SK-N-SH (cell line): ENCODE data around the gene ZDHHC11B. TPM values are rescaled to one million over a fixed set of nuclear protein-coding genes. Genes with fewer than 3 reads are reported as not detected.

Experiments used
- CTCF ChIA-PET: fragments of 300-600, 350-600 bp; formaldehyde crosslinking; extraction: SDS; loops from one replicate; lab custom pipeline; 2021; lab: Yijun Ruan, JAX
- POLR2A ChIA-PET: fragments of 350-600 bp; sonication (Branson Sonifier 250); formaldehyde crosslinking; extraction: SDS; loops from one replicate; lab custom pipeline; 2020; ENCODE audit warnings: antibody characterized with exemption, inconsistent platforms; lab: Yijun Ruan, JAX
- DNase-seq: peaks from one replicate; pipeline ENCODE4 v3.0.0; 2012
- H2AFZ ChIP-seq: fragments of 200-600 bp; sonication (generic); 2 replicates; pipeline ENCODE4 v1.8.1; 2016; ENCODE audit warnings: antibody characterized with exemption, mild to moderate bottlenecking, low read depth
- H3F3A ChIP-seq: fragments of 200-600 bp; sonication (generic); replicated peaks from 2 replicates; pipeline ENCODE3; 2016; ENCODE audit warnings: antibody characterized with exemption, mild to moderate bottlenecking; ENCODE audit not compliant: insufficient read depth
- H3K27ac ChIP-seq, 2 experiments: fragments of 200-500 bp in 1 of 2; fragments of 200-600 bp in 1 of 2; sonication (Bioruptor generic) in 1 of 2; sonication (generic), shearing (Covaris generic) in 1 of 2; 2 replicates each; pipeline versions ENCODE4 v1.5.1 to v1.6.1; 2014 to 2016; ENCODE audit warnings: low read depth in 2 of 2, inconsistent platforms in 1 of 2, low read length in 1 of 2, mild to moderate bottlenecking in 1 of 2, mixed read lengths in 1 of 2
- H3K27me3 ChIP-seq: fragments of 200-600 bp; sonication (generic), shearing (Covaris generic); 2 replicates; pipeline ENCODE4 v1.6.1; 2016; ENCODE audit warnings: mixed run types; ENCODE audit not compliant: insufficient read depth
- H3K36me3 ChIP-seq, 2 experiments: fragments of 200-500 bp in 1 of 2; fragments of 200-600 bp in 1 of 2; sonication (Bioruptor generic) in 1 of 2; sonication (generic) in 1 of 2; replicated peaks in 1 of 2; 2 replicates each; pipeline versions ENCODE3 to v1.5.1; 2014 to 2016; ENCODE audit warnings: low read length in 1 of 2, mild to moderate bottlenecking in 1 of 2; ENCODE audit not compliant: insufficient read depth in 2 of 2, control insufficient read depth in 1 of 2
- H3K4me1 ChIP-seq, 2 experiments: fragments of 200-500 bp in 1 of 2; fragments of 200-600 bp in 1 of 2; sonication (Bioruptor generic) in 1 of 2; sonication (generic), shearing (Covaris generic) in 1 of 2; 2 replicates each; pipeline versions ENCODE4 v1.5.1 to v1.6.1; 2014 to 2016; ENCODE audit warnings: low read depth in 1 of 2, low read length in 1 of 2, mixed run types in 1 of 2; ENCODE audit not compliant: insufficient read depth in 2 of 2, control insufficient read depth in 1 of 2
- H3K4me2 ChIP-seq: fragments of 200-600 bp; sonication (generic), shearing (Covaris generic); 2 replicates; pipeline ENCODE4 v1.6.1; 2017; ENCODE audit warnings: mixed run types
- H3K4me3 ChIP-seq, 2 experiments: fragments of 200-500 bp in 1 of 2; fragments of 200-600 bp in 1 of 2; sonication (Bioruptor generic) in 1 of 2; sonication (generic), shearing (Covaris generic) in 1 of 2; 2 replicates each; pipeline versions ENCODE4 v1.5.1 to v1.8.1; 2014 to 2016; ENCODE audit warnings: low read depth in 2 of 2, inconsistent platforms in 1 of 2, low read length in 1 of 2, mild to moderate bottlenecking in 1 of 2, mixed read lengths in 1 of 2, moderate library complexity in 1 of 2
- H3K79me2 ChIP-seq: fragments of 200-600 bp; sonication (generic); 2 replicates; pipeline ENCODE4 v1.8.1; 2017; ENCODE audit warnings: mild to moderate bottlenecking; ENCODE audit not compliant: insufficient read depth
- H3K9ac ChIP-seq: fragments of 200-600 bp; sonication (generic); 2 replicates; pipeline ENCODE4 v1.6.1; 2017; ENCODE audit warnings: mixed run types
- H3K9me2 ChIP-seq: fragments of 200-600 bp; sonication (generic); 2 replicates; pipeline ENCODE4 v1.6.1; 2017; ENCODE audit warnings: mixed run types
- H3K9me3 ChIP-seq: fragments of 200-600 bp; sonication (generic); 2 replicates; pipeline ENCODE4 v1.6.1; 2017; ENCODE audit warnings: mixed run types, mild to moderate bottlenecking, moderate library complexity
- H4K20me1 ChIP-seq: fragments of 200-600 bp; sonication (generic); 2 replicates; pipeline ENCODE4 v1.6.1; 2017; ENCODE audit warnings: mild to moderate bottlenecking, mixed run types; ENCODE audit not compliant: insufficient read depth
- CHD2 ChIP-seq: fragments of 150-350 bp; IDR thresholded peaks from 2 replicates; pipeline ENCODE4 v1.6.1; 2018; ENCODE audit warnings: low read length; ENCODE audit not compliant: partially characterized antibody
- CTCF ChIP-seq: fragments of 200-600 bp; sonication (generic); IDR thresholded peaks from 2 replicates; pipeline ENCODE4 v1.6.1; 2017; ENCODE audit warnings: antibody characterized with exemption, mild to moderate bottlenecking, moderate library complexity
- EZH2phosphoT487 ChIP-seq: fragments of 200-600 bp; sonication (generic); IDR thresholded peaks from 2 replicates; pipeline ENCODE4 v1.6.1; 2017; ENCODE audit warnings: low read depth, mixed run types, mild to moderate bottlenecking, antibody characterized with exemption, moderate library complexity, borderline replicate concordance
- FOSL2 ChIP-seq: IDR thresholded peaks from 2 replicates; pipeline ENCODE4 v1.4.0; 2012; ENCODE audit warnings: low read depth, mild to moderate bottlenecking, moderate library complexity, borderline replicate concordance
- FOXJ3 ChIP-seq: sonication (generic); formaldehyde crosslinking; IDR thresholded peaks from 2 replicates; pipeline ENCODE4 v1.5.1; 2020; ENCODE audit warnings: mild to moderate bottlenecking, missing genetic modification reagents
- MEF2A ChIP-seq: IDR thresholded peaks from 2 replicates; pipeline ENCODE4 v1.4.0; 2012; ENCODE audit warnings: low read depth, borderline replicate concordance
- MXI1 ChIP-seq: IDR thresholded peaks from 2 replicates; pipeline ENCODE4 v1.6.1; 2012; ENCODE audit warnings: mild to moderate bottlenecking, low read depth, low read length, improper control_type of control experiment
- NRF1 ChIP-seq: IDR thresholded peaks from 2 replicates; pipeline ENCODE4 v1.6.1; 2012; ENCODE audit warnings: low read depth, mild to moderate bottlenecking, low read length
- RCOR1 ChIP-seq: fragments of 150-350 bp; IDR thresholded peaks from 2 replicates; pipeline ENCODE4 v1.6.1; 2017; ENCODE audit warnings: antibody characterized with exemption, low read length
- RFX5 ChIP-seq: IDR thresholded peaks from 2 replicates; pipeline ENCODE4 v1.6.1; 2012; ENCODE audit warnings: mild to moderate bottlenecking, improper control_type of control experiment, low read length
- SIN3A ChIP-seq: IDR thresholded peaks from 2 replicates; pipeline ENCODE4 v1.6.1; 2012; ENCODE audit warnings: low read depth, mild to moderate bottlenecking, low read length, moderate library complexity, borderline replicate concordance
- TCF12 ChIP-seq: IDR thresholded peaks from 2 replicates; pipeline ENCODE4 v1.4.0; 2012
- TEAD4 ChIP-seq: IDR thresholded peaks from 2 replicates; pipeline ENCODE4 v1.4.0; 2012; ENCODE audit warnings: mild to moderate bottlenecking, borderline replicate concordance; ENCODE audit not compliant: insufficient read depth
- USF1 ChIP-seq: IDR thresholded peaks from 2 replicates; pipeline ENCODE4 v1.4.0; 2012; ENCODE audit warnings: low read depth, borderline replicate concordance
- USF2 ChIP-seq: fragments of 150-350 bp; IDR thresholded peaks from 2 replicates; pipeline ENCODE4 v1.6.1; 2017; ENCODE audit warnings: antibody characterized with exemption, low read length, low read depth, borderline replicate concordance
- YY1 ChIP-seq: IDR thresholded peaks from 2 replicates; pipeline ENCODE4 v1.4.0; 2012; ENCODE audit warnings: low read depth, mild to moderate bottlenecking
- WGBS: methylation state at CpG from one replicate; pipeline ENCODE4 v1.1.6; 2017; ENCODE audit warnings: low lambda C conversion rate; 5-methylcytosine and 5-hydroxymethylcytosine counted together
- polyA plus RNA-seq, 3 experiments: library from polyadenylated mRNA; depleted of rRNA; stranded (reverse); fragments of >200 nt; gene quantifications; 2 replicates each; pipeline ENCODE4 v1.2.3, GENCODE V29; 2012
- TF ChIP-seq, protein P1 (sequence below): IDR thresholded peaks from 2 replicates; pipeline ENCODE4; 2012

ZDHHC11B gene
- polyA plus RNA-seq, 1 of the 3 experiments (the other 2 are of a cell fraction), result not detected

GRCh38 chr5:664343-664993 is 120.1 kb downstream of the ZDHHC11B start:
- Histone ChIP-seq H3K27me3 (no peaks in the 10 kb centered on the region), H2AFZ (no peak overlapping the region), H3K4me3 (no peak overlapping the region), H3K4me1 (no peaks in the 10 kb centered on the region), H3K27ac (no peak overlapping the region), H3K9me2 (no peaks in the 10 kb centered on the region), H3K79me2 (no peaks in the 10 kb centered on the region), H4K20me1 (no peaks in the 10 kb centered on the region), H3K9me3 (no peaks in the 10 kb centered on the region), H3K4me2 (no peak overlapping the region), H3K9ac (no peak overlapping the region), H3K36me3 (peaks cover 4 to 7% of the 10 kb centered on the region in 2 experiments), H3F3A (no peaks in the 10 kb centered on the region)
- 96% methylated on average over 11 of the region's 24 CpGs for WGBS
- DNase-seq, result no peak
- POLR2A ChIA-PET, result no interaction called here
- CTCF ChIA-PET, result no interaction called here
- TF ChIP-seq TEAD4 (no peak), MXI1 (no peak), FOXJ3 (CRISPR knock-in tag) (no peak), YY1 (no peak), EZH2phosphoT487 (no peak), USF2 (no peak), TCF12 (no peak), MEF2A (no peak)

- TF ChIP-seq YY1 (no peak), CHD2 (no peak), MXI1 (no peak), RFX5 (no peak), CTCF (no peak), NRF1 (no peak), FOSL2 (no peak), SIN3A (no peak), USF2 (no peak), TEAD4 (no peak), RCOR1 (no peak), USF1 (no peak)
- TF ChIP-seq, protein P1, sequence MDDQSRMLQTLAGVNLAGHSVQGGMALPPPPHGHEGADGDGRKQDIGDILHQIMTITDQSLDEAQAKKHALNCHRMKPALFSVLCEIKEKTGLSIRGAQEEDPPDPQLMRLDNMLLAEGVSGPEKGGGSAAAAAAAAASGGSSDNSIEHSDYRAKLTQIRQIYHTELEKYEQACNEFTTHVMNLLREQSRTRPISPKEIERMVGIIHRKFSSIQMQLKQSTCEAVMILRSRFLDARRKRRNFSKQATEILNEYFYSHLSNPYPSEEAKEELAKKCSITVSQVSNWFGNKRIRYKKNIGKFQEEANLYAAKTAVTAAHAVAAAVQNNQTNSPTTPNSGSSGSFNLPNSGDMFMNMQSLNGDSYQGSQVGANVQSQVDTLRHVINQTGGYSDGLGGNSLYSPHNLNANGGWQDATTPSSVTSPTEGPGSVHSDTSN, result no peak
- H3K4me3 ChIP-seq, result no peak overlapping the region
- H2AFZ ChIP-seq, result no peak overlapping the region
- ChIA-PET POLR2A (no interaction called here), CTCF (no interaction called here)
- 91% methylated on average over 11 of the region's 38 CpGs for WGBS
- no peaks in the 10 kb centered on the region for H3K79me2 ChIP-seq
- no peak overlapping the region for H3K4me2 ChIP-seq
- no peaks in the 10 kb centered on the region for H3K9me2 ChIP-seq
- H3K36me3 ChIP-seq, result peaks cover 7 to 10% of the 10 kb centered on the region in 2 experiments
- H4K20me1 ChIP-seq, result no peaks in the 10 kb centered on the region
- no peaks in the 10 kb centered on the region for H3K4me1 ChIP-seq
- H3F3A ChIP-seq, result no peaks in the 10 kb centered on the region
- H3K27me3 ChIP-seq, result no peaks in the 10 kb centered on the region
- DNase-seq, result no peak
- H3K9me3 ChIP-seq, result no peaks in the 10 kb centered on the region
- no peak overlapping the region for H3K27ac ChIP-seq
- H3K9ac ChIP-seq, result no peak overlapping the region
Observed at GRCh38 chr5:663436-664342, 120.8 kb downstream of the ZDHHC11B start.
